Common myeloid progenitor, CD34-positive (primary cell): ENCODE results near the gene THBS2.

ENCODE experiments used
- CTCF ChIA-PET: fragments of 350-600 bp; sonication (Branson Sonifier 250); formaldehyde crosslinking; loops from one replicate; lab custom pipeline; 2021; ENCODE audit warnings: antibody characterized with exemption; lab: Charles Lee
- POLR2A ChIA-PET: fragments of 350-600 bp; sonication (Branson Sonifier 250); formaldehyde crosslinking; loops from one replicate; lab custom pipeline; 2021; ENCODE audit warnings: antibody characterized with exemption; lab: Charles Lee
- DNase-seq, 3 donors: peaks; one replicate each; pipeline versions ENCODE4 v3.0.0 to v3.0.0-alpha.2; 2013
- H3K27ac ChIP-seq, 2 experiments: 1 replicate in 1 of 2; 2 replicates in 1 of 2; pipeline ENCODE4 v1.7.0; 2013; ENCODE audit warnings: inconsistent platforms in 2 of 2, low read length in 2 of 2, mild to moderate bottlenecking in 2 of 2, low read depth in 1 of 2, moderate library complexity in 1 of 2; ENCODE audit not compliant: severe bottlenecking in 2 of 2, insufficient read depth in 1 of 2, poor library complexity in 1 of 2
- H3K27me3 ChIP-seq, 5 experiments: replicated peaks in 2 of 5; 1 replicate in 3 of 5; 2 replicates in 2 of 5; pipeline versions ENCODE4 v1.6.1 to v1.7.0; 2013; ENCODE audit warnings: low read length in 4 of 5, mild to moderate bottlenecking in 2 of 5, moderate library complexity in 2 of 5, inconsistent platforms in 1 of 5; ENCODE audit not compliant: insufficient read depth in 5 of 5, control insufficient read depth in 4 of 5
- H3K36me3 ChIP-seq, 4 experiments: 1 replicate in 2 of 4; 2 replicates in 2 of 4; pipeline versions ENCODE4 v1.6.1 to v1.7.0; 2013; ENCODE audit warnings: low read length in 3 of 4, control low read depth in 1 of 4, mild to moderate bottlenecking in 1 of 4; ENCODE audit not compliant: control insufficient read depth in 4 of 4, insufficient read depth in 4 of 4
- H3K4me1 ChIP-seq, 4 experiments: 1 replicate in 3 of 4; 2 replicates in 1 of 4; pipeline versions ENCODE4 v1.6.1 to v1.7.1; 2013; ENCODE audit warnings: low read length in 3 of 4, mild to moderate bottlenecking in 3 of 4, control low read depth in 1 of 4, inconsistent platforms in 1 of 4, moderate library complexity in 1 of 4; ENCODE audit not compliant: control insufficient read depth in 4 of 4, insufficient read depth in 4 of 4; ENCODE audit errors: control extremely low read depth in 1 of 4
- H3K4me3 ChIP-seq, 7 experiments: 1 replicate in 4 of 7; 2 replicates in 3 of 7; pipeline versions ENCODE4 v1.5.1 to v1.7.0; 2013; ENCODE audit warnings: mild to moderate bottlenecking in 7 of 7, low read length in 6 of 7, moderate library complexity in 6 of 7, inconsistent platforms in 2 of 7, low read depth in 2 of 7, control low read depth in 1 of 7; ENCODE audit not compliant: insufficient read depth in 4 of 7, control insufficient read depth in 1 of 7; ENCODE audit errors: extremely low read depth in 1 of 7
- H3K9me3 ChIP-seq, 5 experiments: 1 replicate in 4 of 5; 2 replicates in 1 of 5; pipeline versions ENCODE4 v1.6.1 to v1.7.1; 2013; ENCODE audit warnings: low read length in 4 of 5, mild to moderate bottlenecking in 2 of 5, inconsistent platforms in 1 of 5, low read depth in 1 of 5, moderate library complexity in 1 of 5; ENCODE audit not compliant: control insufficient read depth in 4 of 5, insufficient read depth in 2 of 5; ENCODE audit errors: control extremely low read depth in 1 of 5
- WGBS: methylation state at CpG from one replicate; pipeline ENCODE4 v1.1.5; 2013; ENCODE audit not compliant: insufficient coverage; 5-methylcytosine and 5-hydroxymethylcytosine counted together

Gene THBS2

GRCh38 chr6:169293196-169293595 lies 39.5 kb upstream of the THBS2 start:
- Histone ChIP-seq H3K4me1 (no peaks in the 10 kb centered on the region), H3K36me3 (no peaks in the 10 kb centered on the region), H3K27me3 (peaks cover 0 to 5% (median 0%) of the 10 kb centered on the region in 5 experiments), H3K27ac (no peak overlapping the region), H3K4me3 (no peak overlapping the region), H3K9me3 (no peaks in the 10 kb centered on the region)
- CTCF ChIA-PET = no interaction called here
- POLR2A ChIA-PET = no interaction called here
- WGBS = 67% methylated on average over 1 of the region's 2 CpGs
- no peak for DNase-seq

GRCh38 chr6:169292338-169293124 lies 38.9 kb upstream of the THBS2 start:
- Histone ChIP-seq H3K4me1 (no peaks in the 10 kb centered on the region), H3K27me3 (peaks cover 0 to 5% (median 0%) of the 10 kb centered on the region in 5 experiments), H3K9me3 (no peaks in the 10 kb centered on the region), H3K4me3 (no peak overlapping the region), H3K36me3 (no peaks in the 10 kb centered on the region), H3K27ac (no peak overlapping the region)
- ChIA-PET POLR2A (no interaction called here), CTCF (no interaction called here)
- 83% methylated on average over 7 of the region's 11 CpGs for whole genome bisulfite sequencing
- DNase-seq = no peak

- Histone ChIP-seq H3K4me1 (no peaks in the 10 kb centered on the region), H3K9me3 (no peaks in the 10 kb centered on the region), H3K27me3 (peaks cover 0 to 5% (median 0%) of the 10 kb centered on the region in 5 experiments), H3K4me3 (no peak overlapping the region), H3K27ac (no peak overlapping the region), H3K36me3 (no peaks in the 10 kb centered on the region)
- ChIA-PET POLR2A (no interaction called here), CTCF (no interaction called here)
- WGBS = 97% methylated on average over 9 of the region's 14 CpGs
- DNase-seq = no peak
Measured at GRCh38 chr6:169291646-169292337, 38.1 kb upstream of the THBS2 start.

GRCh38 chr6:169291148-169291547 lies 37.5 kb upstream of the THBS2 start:
- no peaks in the 10 kb centered on the region for H3K36me3 ChIP-seq
- ChIA-PET CTCF (no interaction called here), POLR2A (no interaction called here)
- H3K27ac ChIP-seq = no peak overlapping the region
- no peak for DNase-seq
- peaks cover 0 to 5% (median 0%) of the 10 kb centered on the region in 5 experiments for H3K27me3 ChIP-seq
- no peaks in the 10 kb centered on the region for H3K4me1 ChIP-seq
- 86% methylated on average over 9 of the region's 9 CpGs for WGBS
- no peak overlapping the region for H3K4me3 ChIP-seq
- H3K9me3 ChIP-seq = no peaks in the 10 kb centered on the region

GRCh38 chr6:169289619-169290339 lies 36.1 kb upstream of the THBS2 start:
- ChIA-PET POLR2A (no interaction called here), CTCF (no interaction called here)
- Histone ChIP-seq H3K4me1 (no peaks in the 10 kb centered on the region), H3K27ac (no peak overlapping the region), H3K9me3 (no peaks in the 10 kb centered on the region), H3K36me3 (no peaks in the 10 kb centered on the region), H3K27me3 (peaks cover 0 to 5% (median 0%) of the 10 kb centered on the region in 5 experiments), H3K4me3 (no peak overlapping the region)
- 86% methylated on average over 17 of the region's 18 CpGs for WGBS
- DNase-seq = no peak

- H3K9me3 ChIP-seq = no peaks in the 10 kb centered on the region
- H3K27me3 ChIP-seq = peaks cover 0 to 5% (median 0%) of the 10 kb centered on the region in 5 experiments
- POLR2A ChIA-PET = no interaction called here
- CTCF ChIA-PET = no interaction called here
- no peak for DNase-seq
- no peaks in the 10 kb centered on the region for H3K4me1 ChIP-seq
- WGBS = 100% methylated on average over 1 of the region's 5 CpGs
- no peak overlapping the region for H3K4me3 ChIP-seq
- H3K27ac ChIP-seq = no peak overlapping the region
- no peaks in the 10 kb centered on the region for H3K36me3 ChIP-seq
Measured at GRCh38 chr6:169289257-169289618, 35.6 kb upstream of the THBS2 start.

- CTCF ChIA-PET = no interaction called here
- POLR2A ChIA-PET = interaction anchor here (0.6 kb wide), 1 partner anchor 374 kb away, joined by 4 read pairs; no protein-coding TSS in a partner anchor
- H3K4me1 ChIP-seq = no peaks in the 10 kb centered on the region
- H3K36me3 ChIP-seq = no peaks in the 10 kb centered on the region
- 94% methylated on average over 7 of the region's 10 CpGs for WGBS
- peaks cover 0 to 5% (median 0%) of the 10 kb centered on the region in 5 experiments for H3K27me3 ChIP-seq
- no peak overlapping the region for H3K27ac ChIP-seq
- H3K9me3 ChIP-seq = no peaks in the 10 kb centered on the region
- no peak for DNase-seq
- H3K4me3 ChIP-seq = no peak overlapping the region
Measured at GRCh38 chr6:169288591-169288990, 34.9 kb upstream of the THBS2 start.
